Activated naive CD8-positive, alpha-beta T cell treated with anti-CD3 and anti-CD28 coated beads, Interleukin-2, amount 10 ng/mL, durations not matched to agents 7 days and 5 days (primary cell): ENCODE results near the gene HRH1. TPM values are rescaled to one million over a fixed set of nuclear protein-coding genes. Genes with fewer than 3 reads are reported as not detected.
A peak's percentile ranks its signal among the peaks of the same experiment; 100 is the strongest.

Source experiments
- ATAC-seq: fragments of 150-1000 bp; cut with Tn5 transposase; one replicate; pipeline ENCODE4 v1.10.0; 2021; ENCODE audit warnings: low read depth, moderate library complexity
- POLR2A ChIA-PET: fragments of 350-600 bp; sonication (Branson Sonifier 250); formaldehyde crosslinking; loops from one replicate; lab custom pipeline; 2021; ENCODE audit warnings: antibody characterized with exemption; lab: Charles Lee
- DNase-seq: peaks from one replicate; pipeline ENCODE4 v3.0.0; 2021
- H3K27ac Mint-ChIP-seq: one replicate; pipeline ENCODE4 v1.8.0; 2022; ENCODE audit warnings: mild to moderate bottlenecking, mixed read lengths
- H3K27me3 Mint-ChIP-seq: one replicate; pipeline ENCODE4 v1.8.0; 2022; ENCODE audit warnings: mild to moderate bottlenecking, moderate library complexity, mixed read lengths
- H3K36me3 Mint-ChIP-seq: one replicate; pipeline ENCODE4 v1.8.0; 2021; ENCODE audit warnings: mild to moderate bottlenecking, mixed read lengths
- H3K4me1 Mint-ChIP-seq: one replicate; pipeline ENCODE4 v1.8.0; 2021; ENCODE audit warnings: mixed read lengths
- H3K4me3 Mint-ChIP-seq: one replicate; pipeline ENCODE4 v1.8.0; 2022; ENCODE audit warnings: mild to moderate bottlenecking, moderate library complexity, mixed read lengths
- H3K9me3 Mint-ChIP-seq: one replicate; pipeline ENCODE4 v1.8.0; 2021; ENCODE audit warnings: mixed read lengths
- total RNA-seq, 2 experiments: library from RNA; stranded (reverse); gene quantifications; one replicate each; pipeline ENCODE4 v1.2.3, GENCODE V29; 2021

HRH1 gene
- total RNA-seq, 2 experiments from 2014 or later: 0.36 to 0.45 TPM

- no peaks in the 10 kb centered on the region for H3K9me3 Mint-ChIP-seq
- peaks cover 18% of the 10 kb centered on the region for H3K27me3 Mint-ChIP-seq
- DNase-seq (no peak), ATAC-seq (no peak)
- POLR2A ChIA-PET: no interaction called here
- H3K36me3 Mint-ChIP-seq: no peaks in the 10 kb centered on the region
- no peak overlapping the region for H3K27ac Mint-ChIP-seq
- no peaks in the 10 kb centered on the region for H3K4me1 Mint-ChIP-seq
- H3K4me3 Mint-ChIP-seq: no peak overlapping the region
These were observed 21.4 kb upstream of the HRH1 start for GRCh38 chr3:11132861-11133260.

- Mint-ChIP-seq H3K4me3 (no peak overlapping the region), H3K27ac (no peak overlapping the region), H3K36me3 (no peaks in the 10 kb centered on the region), H3K4me1 (peaks cover 3% of the 10 kb centered on the region), H3K27me3 (peaks cover 19% of the 10 kb centered on the region), H3K9me3 (no peaks in the 10 kb centered on the region)
- DNase-seq: no peak
- ATAC-seq: no peak
- POLR2A ChIA-PET: no interaction called here
These were observed 19.5 kb upstream of the HRH1 start for GRCh38 chr3:11134794-11135193.

- Mint-ChIP-seq H3K36me3 (no peaks in the 10 kb centered on the region), H3K27me3 (peaks cover 16% of the 10 kb centered on the region), H3K27ac (peak overlapping the region; percentile 55), H3K9me3 (no peaks in the 10 kb centered on the region), H3K4me1 (peaks cover 16% of the 10 kb centered on the region), H3K4me3 (no peak overlapping the region)
- ATAC-seq (no peak), DNase-seq (no peak)
- POLR2A ChIA-PET: interaction anchor here (0.5 kb wide), 1 partner anchor 13 kb away, joined by 3 read pairs; no protein-coding TSS in a partner anchor
These were observed 18.2 kb upstream of the HRH1 start for GRCh38 chr3:11136116-11136515.

- Mint-ChIP-seq H3K27ac (no peak overlapping the region), H3K4me3 (no peak overlapping the region), H3K27me3 (peaks cover 16% of the 10 kb centered on the region), H3K4me1 (peaks cover 18% of the 10 kb centered on the region), H3K36me3 (no peaks in the 10 kb centered on the region), H3K9me3 (no peaks in the 10 kb centered on the region)
- no peak for DNase-seq
- no peak for ATAC-seq
- POLR2A ChIA-PET: no interaction called here
These were observed 17.3 kb upstream of the HRH1 start for GRCh38 chr3:11136830-11137626.

- Mint-ChIP-seq H3K27me3 (peaks cover 16% of the 10 kb centered on the region), H3K27ac (no peak overlapping the region), H3K4me1 (peaks cover 18% of the 10 kb centered on the region), H3K9me3 (no peaks in the 10 kb centered on the region), H3K36me3 (no peaks in the 10 kb centered on the region), H3K4me3 (no peak overlapping the region)
- DNase-seq (no peak), ATAC-seq (no peak)
- POLR2A ChIA-PET: no interaction called here
These were observed 16.7 kb upstream of the HRH1 start for GRCh38 chr3:11137627-11137959.

GRCh38 chr3:11138371-11138770, 15.9 kb upstream of the HRH1 start:
- Mint-ChIP-seq H3K9me3 (no peaks in the 10 kb centered on the region), H3K4me1 (peaks cover 18% of the 10 kb centered on the region), H3K4me3 (no peak overlapping the region), H3K36me3 (peaks cover 1% of the 10 kb centered on the region), H3K27me3 (peaks cover 16% of the 10 kb centered on the region), H3K27ac (no peak overlapping the region)
- POLR2A ChIA-PET: no interaction called here
- DNase-seq (no peak), ATAC-seq (no peak)

- peaks cover 3% of the 10 kb centered on the region for H3K36me3 Mint-ChIP-seq
- no peaks in the 10 kb centered on the region for H3K9me3 Mint-ChIP-seq
- H3K4me1 Mint-ChIP-seq: peaks cover 19% of the 10 kb centered on the region
- peak; percentile 98 for ATAC-seq
- POLR2A ChIA-PET: interaction anchor here (0.9 kb wide), 1 partner anchor 44 kb away, joined by 3 read pairs; no protein-coding TSS in a partner anchor
- DNase-seq: peak; percentile 63
- peaks cover 23% of the 10 kb centered on the region for H3K27me3 Mint-ChIP-seq
- H3K4me3 Mint-ChIP-seq: peak overlapping the region; percentile 69
- H3K27ac Mint-ChIP-seq: peak overlapping the region; percentile 86
These were observed 14.1 kb upstream of the HRH1 start for GRCh38 chr3:11140030-11140712.

GRCh38 chr3:11140713-11141104, 13.6 kb upstream of the HRH1 start:
- Mint-ChIP-seq H3K4me3 (peak overlapping the region; percentile 69), H3K27me3 (peaks cover 26% of the 10 kb centered on the region), H3K27ac (peak overlapping the region; percentile 86), H3K36me3 (peaks cover 3% of the 10 kb centered on the region), H3K4me1 (peaks cover 19% of the 10 kb centered on the region), H3K9me3 (no peaks in the 10 kb centered on the region)
- DNase-seq (no peak), ATAC-seq (peak; percentile 69)
- POLR2A ChIA-PET: no interaction called here

- no peak overlapping the region for H3K4me3 Mint-ChIP-seq
- peaks cover 35% of the 10 kb centered on the region for H3K27me3 Mint-ChIP-seq
- no peak for ATAC-seq
- H3K4me1 Mint-ChIP-seq: peaks cover 19% of the 10 kb centered on the region
- no peak overlapping the region for H3K27ac Mint-ChIP-seq
- no peak for DNase-seq
- H3K36me3 Mint-ChIP-seq: peaks cover 3% of the 10 kb centered on the region
- POLR2A ChIA-PET: no interaction called here
- H3K9me3 Mint-ChIP-seq: no peaks in the 10 kb centered on the region
These were observed 10.8 kb upstream of the HRH1 start for GRCh38 chr3:11143476-11143875.

- H3K9me3 Mint-ChIP-seq: no peaks in the 10 kb centered on the region
- no peak overlapping the region for H3K4me3 Mint-ChIP-seq
- no peak overlapping the region for H3K27ac Mint-ChIP-seq
- POLR2A ChIA-PET: no interaction called here
- H3K27me3 Mint-ChIP-seq: peaks cover 38% of the 10 kb centered on the region
- H3K4me1 Mint-ChIP-seq: peaks cover 15% of the 10 kb centered on the region
- DNase-seq: no peak
- ATAC-seq: no peak
- H3K36me3 Mint-ChIP-seq: peaks cover 3% of the 10 kb centered on the region
These were observed 9.3 kb upstream of the HRH1 start for GRCh38 chr3:11144996-11145395.

GRCh38 chr3:11145888-11146287, 8.4 kb upstream of the HRH1 start:
- H3K4me1 Mint-ChIP-seq: peaks cover 6% of the 10 kb centered on the region
- ATAC-seq: no peak
- H3K27ac Mint-ChIP-seq: no peak overlapping the region
- peaks cover 3% of the 10 kb centered on the region for H3K36me3 Mint-ChIP-seq
- DNase-seq: no peak
- H3K4me3 Mint-ChIP-seq: no peak overlapping the region
- POLR2A ChIA-PET: no interaction called here
- H3K27me3 Mint-ChIP-seq: peaks cover 44% of the 10 kb centered on the region
- H3K9me3 Mint-ChIP-seq: no peaks in the 10 kb centered on the region

- Mint-ChIP-seq H3K36me3 (peaks cover 3% of the 10 kb centered on the region), H3K4me1 (peaks cover 1% of the 10 kb centered on the region), H3K27ac (no peak overlapping the region), H3K9me3 (no peaks in the 10 kb centered on the region), H3K27me3 (peaks cover 53% of the 10 kb centered on the region), H3K4me3 (no peak overlapping the region)
- POLR2A ChIA-PET: no interaction called here
- no peak for DNase-seq
- ATAC-seq: no peak
These were observed 7.3 kb upstream of the HRH1 start for GRCh38 chr3:11146773-11147660.

GRCh38 chr3:11150256-11150655, 4.0 kb upstream of the HRH1 start:
- Mint-ChIP-seq H3K27me3 (peaks cover 73% of the 10 kb centered on the region), H3K4me3 (no peak overlapping the region), H3K4me1 (peaks cover 5% of the 10 kb centered on the region), H3K27ac (no peak overlapping the region), H3K9me3 (no peaks in the 10 kb centered on the region), H3K36me3 (no peaks in the 10 kb centered on the region)
- ATAC-seq: no peak
- POLR2A ChIA-PET: no interaction called here
- no peak for DNase-seq
